HG03439 (cell line): ENCODE data around the gene CERS3.

Source experiments
- ATAC-seq: cut with Tn5 transposase; IDR thresholded peaks from one replicate; pipeline ENCODE4 v1.9.1; 2021; ENCODE audit warnings: mild to moderate bottlenecking, moderate library complexity; ENCODE audit not compliant: unreplicated experiment

CERS3 gene

GRCh38 chr15:100528833-100529428, at the start of gene CERS3:
TSS of gene CERS3 (minus strand) at chr15:100528950. CDS start at chr15:100501849, 27,101 bp downstream.
- ATAC-seq: no peak

- ATAC-seq: no peak
Observed at GRCh38 chr15:100573526-100573925, 44.8 kb upstream of the CERS3 start.

- ATAC-seq: no peak
Observed at GRCh38 chr15:100572362-100572983, 43.7 kb upstream of the CERS3 start.

- ATAC-seq: no peak
Observed at GRCh38 chr15:100571592-100572167, 42.9 kb upstream of the CERS3 start.

GRCh38 chr15:100570735-100571313, 42.1 kb upstream of the CERS3 start:
- ATAC-seq: no peak

GRCh38 chr15:100570275-100570674, 41.5 kb upstream of the CERS3 start:
- no peak for ATAC-seq

- no peak for ATAC-seq
Observed at GRCh38 chr15:100569391-100569790, 40.6 kb upstream of the CERS3 start.

- ATAC-seq: no peak
Observed at GRCh38 chr15:100566850-100567628, 38.3 kb upstream of the CERS3 start.

- ATAC-seq: no peak
Observed at GRCh38 chr15:100565591-100565990, 36.8 kb upstream of the CERS3 start.

GRCh38 chr15:100560323-100560722, 31.6 kb upstream of the CERS3 start:
- no peak for ATAC-seq

- ATAC-seq: no peak
Observed at GRCh38 chr15:100559330-100559729, 30.6 kb upstream of the CERS3 start.

GRCh38 chr15:100558771-100559254, 30.1 kb upstream of the CERS3 start:
- no peak for ATAC-seq

- no peak for ATAC-seq
Observed at GRCh38 chr15:100553468-100553867, 24.7 kb upstream of the CERS3 start.

GRCh38 chr15:100547961-100548360, 19.2 kb upstream of the CERS3 start:
- no peak for ATAC-seq

GRCh38 chr15:100544946-100545345, 16.2 kb upstream of the CERS3 start:
- no peak for ATAC-seq

GRCh38 chr15:100544338-100544841, 15.6 kb upstream of the CERS3 start:
- ATAC-seq: no peak

- ATAC-seq: no peak
Observed at GRCh38 chr15:100542290-100542689, 13.5 kb upstream of the CERS3 start.

GRCh38 chr15:100537331-100537730, 8.6 kb upstream of the CERS3 start:
- ATAC-seq: no peak

GRCh38 chr15:100536733-100537132, 8.0 kb upstream of the CERS3 start:
- no peak for ATAC-seq

GRCh38 chr15:100533886-100534285, 5.1 kb upstream of the CERS3 start:
- no peak for ATAC-seq

GRCh38 chr15:100531823-100532327, 3.1 kb upstream of the CERS3 start:
- ATAC-seq: no peak
